CD4-positive, alpha-beta T cell treated with Interleukin-6 for 4 hours (primary cell): ENCODE data around the gene PLB1.
"Not testable (repeated sequence)": the region's sequence is repeated elsewhere in the genome, so short reads cannot be mapped to it uniquely, and the experiment has no call there.

ENCODE experiments used
- DNase-seq: peaks from one replicate; pipeline ENCODE4 v3.0.0-alpha.2; 2020; ENCODE audit warnings: mixed read lengths

PLB1 gene

GRCh38 chr2:28538652-28539051 lies 42.8 kb downstream of the PLB1 start:
- DNase-seq, result no peak

DNA sequence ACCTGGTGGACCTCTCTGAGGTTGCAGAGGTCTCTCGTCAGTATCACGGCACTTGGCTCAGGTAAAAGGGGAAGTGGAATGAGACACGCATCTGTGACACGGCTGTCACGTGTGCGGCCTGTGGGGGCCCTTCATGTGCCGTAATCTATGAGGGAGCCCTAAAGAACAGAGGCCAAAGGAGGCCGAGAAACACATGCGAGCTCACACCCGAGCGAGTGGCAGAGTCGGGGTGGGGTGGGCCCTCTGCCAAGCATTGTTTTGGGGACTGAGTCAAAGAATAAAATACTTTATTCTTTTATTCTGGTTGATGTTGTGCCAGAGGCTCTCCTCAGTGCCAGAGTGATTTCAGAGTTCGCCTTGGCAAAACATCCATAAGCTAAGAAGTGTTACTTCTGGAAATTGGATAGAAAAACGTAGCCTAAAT lies 43.3 kb downstream of the PLB1 start:
- DNase-seq, result no peak

- DNase-seq, result no peak
Measured at GRCh38 chr2:28543316-28544035, 47.6 kb downstream of the PLB1 start.

- no peak for DNase-seq
Measured at GRCh38 chr2:28544036-28544346, 48.1 kb downstream of the PLB1 start.

- DNase-seq, result peak; percentile 19
Measured at GRCh38 chr2:28544405-28544921, 48.6 kb downstream of the PLB1 start.

DNA sequence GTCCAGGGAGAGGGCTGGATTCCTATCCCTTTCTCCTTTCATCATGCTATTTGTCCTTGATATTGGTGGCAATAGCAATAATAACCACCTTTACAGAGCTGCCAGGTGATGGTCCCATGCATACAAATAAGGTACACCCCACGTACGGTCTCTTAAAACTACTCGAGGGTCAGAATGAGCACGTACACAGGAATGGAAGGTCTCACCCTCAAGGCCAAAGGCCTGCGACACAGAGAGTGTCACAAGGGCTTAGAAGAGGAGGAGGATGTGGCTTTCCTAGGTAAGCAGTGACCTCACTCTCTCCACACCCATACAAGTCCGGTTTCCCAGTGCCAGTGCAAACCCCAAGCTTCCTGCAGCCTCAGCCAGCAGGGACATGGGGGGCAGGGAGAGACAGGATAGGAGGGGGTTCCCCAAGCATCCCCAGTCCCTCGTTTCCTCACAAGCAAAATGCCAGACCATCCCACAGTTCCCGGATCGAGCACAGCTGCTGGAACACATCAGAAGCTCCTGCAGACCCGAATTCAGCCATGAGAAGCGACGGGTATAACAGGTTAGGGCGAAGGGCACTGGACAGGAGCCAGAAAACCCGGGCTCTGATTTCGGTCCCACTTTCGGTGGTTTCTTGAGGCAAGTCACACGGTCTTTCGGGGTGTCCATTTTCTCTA lies 49.2 kb downstream of the PLB1 start:
- DNase-seq, result peak; percentile 12

- DNase-seq, result peak; percentile 30
Measured at GRCh38 chr2:28545590-28546200, 49.8 kb downstream of the PLB1 start.

- no peak for DNase-seq
Measured at GRCh38 chr2:28546242-28546641, 50.4 kb downstream of the PLB1 start.

- DNase-seq, result no peak
Measured at GRCh38 chr2:28547223-28547860, 51.5 kb downstream of the PLB1 start.

GRCh38 chr2:28547906-28548600 lies 52.2 kb downstream of the PLB1 start:
- no peak for DNase-seq

- DNase-seq, result not testable (repeated sequence)
Measured at GRCh38 chr2:28550345-28550744, 54.5 kb downstream of the PLB1 start.

GRCh38 chr2:28552045-28552823 lies 56.4 kb downstream of the PLB1 start:
- no peak for DNase-seq

GRCh38 chr2:28556303-28556702 lies 60.4 kb downstream of the PLB1 start:
- DNase-seq, result no peak

- DNase-seq, result no peak
Measured at GRCh38 chr2:28557389-28558131, 61.7 kb downstream of the PLB1 start.

DNA sequence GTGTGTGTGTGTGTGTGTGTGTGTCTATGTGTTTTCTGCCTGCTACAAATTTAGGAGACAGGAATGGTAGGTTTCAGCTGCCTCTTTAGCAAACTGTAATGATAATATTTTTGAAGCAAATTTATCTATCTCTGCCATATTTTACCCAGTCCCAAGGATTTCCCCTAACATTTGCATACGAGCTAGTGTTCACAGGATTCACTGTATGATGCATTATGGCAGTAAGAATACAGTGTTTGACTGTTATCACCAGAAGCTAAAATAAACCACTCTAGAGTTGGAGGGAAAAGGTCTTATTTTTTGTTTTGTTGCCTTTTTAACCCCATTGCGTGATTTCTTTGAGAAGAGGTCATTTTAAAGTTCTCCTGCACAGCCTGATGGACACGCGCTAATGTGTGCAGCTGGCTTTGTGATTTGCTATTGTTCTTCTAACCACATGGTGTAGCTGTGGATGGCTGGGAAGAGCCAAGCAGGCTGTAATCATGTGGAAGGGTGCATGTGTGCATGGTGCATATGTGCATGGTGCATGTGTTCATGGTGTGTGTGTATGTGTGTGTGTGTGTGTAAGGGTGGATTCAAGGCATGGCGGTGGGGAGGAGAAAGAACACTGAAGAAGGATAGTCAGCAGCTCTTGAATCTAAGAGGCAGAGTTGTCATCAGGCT lies 62.4 kb downstream of the PLB1 start:
- no peak for DNase-seq

- no peak for DNase-seq
Measured at GRCh38 chr2:28558918-28559317, 63.1 kb downstream of the PLB1 start.

GRCh38 chr2:28563869-28564268 lies 68.0 kb downstream of the PLB1 start:
- no peak for DNase-seq

- no peak for DNase-seq
Measured at GRCh38 chr2:28564346-28564745, 68.5 kb downstream of the PLB1 start.

DNA sequence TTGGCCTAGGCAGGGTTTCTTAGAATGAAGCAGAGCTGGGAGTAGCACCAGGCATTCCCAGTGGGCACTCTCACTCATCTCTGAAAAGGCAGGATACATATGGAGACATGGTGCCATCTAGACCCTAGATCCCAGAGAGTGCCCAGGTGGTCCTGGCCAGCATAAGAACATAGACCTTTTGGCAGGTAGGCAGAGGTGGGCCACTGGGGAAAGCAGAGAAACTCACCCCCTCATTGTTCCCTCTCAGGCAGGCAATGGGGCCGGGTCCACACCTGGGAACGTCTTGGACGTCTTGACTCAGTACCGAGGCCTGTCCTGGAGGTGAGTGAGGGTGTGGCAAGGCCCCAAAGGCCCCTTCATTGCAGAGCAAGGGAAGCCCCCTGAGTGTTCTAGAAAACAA lies 69.2 kb downstream of the PLB1 start:
- no peak for DNase-seq

DNA sequence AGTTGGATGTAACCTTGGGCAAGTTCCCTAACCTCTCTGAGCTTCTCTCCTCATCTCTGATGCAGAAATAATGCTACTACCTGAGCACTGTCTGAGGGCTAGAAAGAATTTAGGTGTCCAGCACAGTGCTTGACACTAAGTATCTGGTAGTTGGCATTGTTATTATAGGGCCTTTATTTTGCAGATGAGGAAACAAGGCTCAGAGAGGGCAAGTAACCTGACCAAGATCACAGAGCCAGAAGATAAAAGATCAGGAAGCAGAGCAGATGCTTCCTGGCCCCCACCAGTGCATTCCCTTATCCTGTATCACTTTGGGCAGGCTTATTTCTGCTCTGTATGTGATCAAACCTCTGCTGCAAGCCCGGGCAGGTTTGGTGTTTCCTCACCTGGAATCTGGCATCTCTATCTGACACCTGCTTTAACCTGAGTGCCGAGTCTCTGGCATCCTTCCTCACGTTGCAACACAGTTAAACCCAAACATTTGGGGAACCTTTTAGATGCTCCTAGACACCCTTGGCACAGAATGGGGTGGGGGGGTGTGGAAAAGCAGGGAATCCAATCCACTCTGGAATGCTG lies 69.9 kb downstream of the PLB1 start:
- no peak for DNase-seq
